ENCODE data around the gene EPB41L2.

- TF ChIP-seq CTCF (conservative IDR thresholded peaks at IDR 0.05; ENCODE audit: low read depth, low read length) (no peak), EZH2 (IDR thresholded peaks at IDR 0.05; ENCODE audit: borderline replicate concordance, low read depth, low read length, poor library complexity, severe bottlenecking) (no peak)
Observed at GRCh38 chr6:131049608-131050007, 13.4 kb downstream of the EPB41L2 start.
